ENCODE measurements around the gene MIGA2. TPM values are rescaled to one million over a fixed set of nuclear protein-coding genes. Genes with fewer than 3 reads are reported as not detected.

The MIGA2 gene
- total RNA-seq, 1 experiment from 2014 or later, result 23.7 TPM

GRCh38 chr9:129105857-129106694, 69.7 kb downstream of the MIGA2 start:
- no TSS peak for BruUV-seq (replicated peaks)
- H3K36me3 ChIP-seq (ENCODE audit: control insufficient read depth in 1 of 2, insufficient read depth in 2 of 2, low read length in 2 of 2), result no peaks in the 10 kb centered on the region
- DNase-seq (ENCODE audit: low read depth, low spot score), result no peak
- ATAC-seq, result no peak
- H3K27ac ChIP-seq (ENCODE audit: low read depth, low read length), result no peak overlapping the region
- no peaks in the 10 kb centered on the region for H3K27me3 ChIP-seq (ENCODE audit: insufficient read depth, low read length)
- intact Hi-C loops (cut with micrococcal nuclease), result no loop called here
- no peak overlapping the region for H3K9ac ChIP-seq (ENCODE audit: low read length)
- no peak overlapping the region for H3K4me3 ChIP-seq (replicated peaks in 1 of 2; ENCODE audit: low read depth in 1 of 2, low read length in 2 of 2)
- ChIA-PET RAD21 (ENCODE audit: low non-redundant PET in 1 of 2, low total read pairs in 2 of 2, uncharacterized antibody in 2 of 2, unreplicated experiment in 2 of 2) (no interaction called here), POLR2A (no interaction called here), CTCF (no interaction called here)
- no peaks in the 10 kb centered on the region for H4K20me1 ChIP-seq (ENCODE audit: insufficient read depth)
- no peaks in the 10 kb centered on the region for H3K9me3 ChIP-seq (ENCODE audit: control insufficient read depth in 1 of 2, insufficient read depth in 1 of 2, low read depth in 1 of 2, low read length in 2 of 2)
- no peak overlapping the region for H2AFZ ChIP-seq (ENCODE audit: low read depth, low read length, poor library complexity, severe bottlenecking)
- H3K9me2 ChIP-seq (ENCODE audit: insufficient read depth), result no peaks in the 10 kb centered on the region
- peaks cover 22 to 33% of the 10 kb centered on the region in 2 experiments for H3K4me1 ChIP-seq (ENCODE audit: control insufficient read depth in 1 of 2, insufficient read depth in 2 of 2, low read length in 2 of 2)
- TF ChIP-seq EGR1 (IDR thresholded peaks at IDR 0.05; ENCODE audit: low read depth), result no peak
- no peak overlapping the region for H3K4me2 ChIP-seq (ENCODE audit: low read length)
- H3K79me2 ChIP-seq (ENCODE audit: insufficient read depth, low read length), result no peaks in the 10 kb centered on the region

- Histone ChIP-seq H3K79me2 (ENCODE audit: insufficient read depth, low read length) (peaks cover 13% of the 10 kb centered on the region), H3K9me3 (ENCODE audit: control insufficient read depth in 1 of 2, insufficient read depth in 1 of 2, low read depth in 1 of 2, low read length in 2 of 2) (no peaks in the 10 kb centered on the region), H3K9me2 (ENCODE audit: insufficient read depth) (no peaks in the 10 kb centered on the region), H2AFZ (ENCODE audit: low read depth, low read length, poor library complexity, severe bottlenecking) (no peak overlapping the region), H3K27me3 (ENCODE audit: insufficient read depth, low read length) (no peaks in the 10 kb centered on the region), H3K9ac (ENCODE audit: low read length) (no peak overlapping the region), H3K4me1 (ENCODE audit: control insufficient read depth in 1 of 2, insufficient read depth in 2 of 2, low read length in 2 of 2) (peaks cover 20 to 37% of the 10 kb centered on the region in 2 experiments), H3K4me3 (replicated peaks in 1 of 2; ENCODE audit: low read depth in 1 of 2, low read length in 2 of 2) (no peak overlapping the region), H4K20me1 (ENCODE audit: insufficient read depth) (no peaks in the 10 kb centered on the region), H3K4me2 (ENCODE audit: low read length) (no peak overlapping the region), H3K36me3 (ENCODE audit: control insufficient read depth in 1 of 2, insufficient read depth in 2 of 2, low read length in 2 of 2) (no peaks in the 10 kb centered on the region), H3K27ac (ENCODE audit: low read depth, low read length) (no peak overlapping the region)
- BruUV-seq (replicated peaks), result no TSS peak
- RAD21 ChIA-PET (ENCODE audit: low non-redundant PET in 1 of 2, low total read pairs in 2 of 2, uncharacterized antibody in 2 of 2, unreplicated experiment in 2 of 2), result no interaction called here
- CTCF ChIA-PET, result no interaction called here
- no peak for ATAC-seq
- TF ChIP-seq CEBPB (IDR thresholded peaks at IDR 0.05; ENCODE audit: low read depth) (no peak), SRF (IDR thresholded peaks at IDR 0.05; ENCODE audit: low read depth) (no peak), CBX3 (IDR thresholded peaks at IDR 0.05; ENCODE audit: low read depth) (no peak), YY1 (IDR thresholded peaks at IDR 0.05; ENCODE audit: extremely low read depth, insufficient replicate concordance, low read depth, low read length) (no peak), CTCF (IDR thresholded peaks at IDR 0.05 in 2 of 3, conservative IDR thresholded peaks at IDR 0.05 in 1 of 3; ENCODE audit: borderline replicate concordance in 1 of 3, insufficient read depth in 1 of 3, low read depth in 2 of 3, low read length in 2 of 3) (no peak), JUND (IDR thresholded peaks at IDR 0.05) (no peak), TCF7L2 (IDR thresholded peaks at IDR 0.05; ENCODE audit: borderline replicate concordance, extremely low read depth, insufficient read depth, insufficient read length) (no peak), SP1 (IDR thresholded peaks at IDR 0.05; ENCODE audit: low read depth) (no peak), ATF3 (IDR thresholded peaks at IDR 0.05) (no peak), ZNF274 (IDR thresholded peaks at IDR 0.05; ENCODE audit: low read depth, low read length) (no peak), EGR1 (IDR thresholded peaks at IDR 0.05; ENCODE audit: low read depth) (no peak), POLR2A (IDR thresholded peaks at IDR 0.05; ENCODE audit: borderline replicate concordance, extremely low read depth, insufficient read depth, insufficient read length) (no peak), EZH2 (IDR thresholded peaks at IDR 0.05) (no peak), POLR2AphosphoS5 (IDR thresholded peaks at IDR 0.05; ENCODE audit: low read depth, low read length) (no peak), EZH2phosphoT487 (IDR thresholded peaks at IDR 0.05; ENCODE audit: borderline replicate concordance) (no peak)
- intact Hi-C loops (cut with micrococcal nuclease), result no loop called here
- no peak for DNase-seq (ENCODE audit: low read depth, low spot score)
- POLR2A ChIA-PET, result interaction anchor here (0.6 kb wide), 1 partner anchor 227 kb away, joined by 3 read pairs; no protein-coding TSS in a partner anchor
Observed at GRCh38 chr9:129107651-129108050, 71.2 kb downstream of the MIGA2 start.
